Neural progenitor cell (in vitro differentiated cells): ENCODE data around the gene C1orf21. TPM values are rescaled to one million over a fixed set of nuclear protein-coding genes. Genes with fewer than 3 reads are reported as not detected.

Source experiments
- DNase-seq: peaks from one replicate; pipeline ENCODE4 v3.0.0-alpha.2; 2016; ENCODE audit warnings: low spot score
- H2AFZ ChIP-seq: fragments of 200-600 bp; sonication (generic); replicated peaks from 2 replicates; pipeline ENCODE4 v1.6.1; 2016; ENCODE audit warnings: antibody characterized with exemption
- H3F3A ChIP-seq: fragments of 200-600 bp; sonication (generic); 2 replicates; pipeline ENCODE4 v1.6.1; 2016; ENCODE audit warnings: antibody characterized with exemption, low read depth
- H3K27ac ChIP-seq: fragments of 200-600 bp; sonication (generic); 2 replicates; pipeline ENCODE4 v1.5.1; 2016; ENCODE audit warnings: mild to moderate bottlenecking
- H3K27me3 ChIP-seq: fragments of 200-600 bp; sonication (generic); 2 replicates; pipeline ENCODE4 v1.6.1; 2016; ENCODE audit warnings: mild to moderate bottlenecking, moderate library complexity
- H3K36me3 ChIP-seq: fragments of 200-600 bp; sonication (generic); 2 replicates; pipeline ENCODE4 v1.5.1; 2016
- H3K4me1 ChIP-seq: fragments of 200-600 bp; sonication (generic); 2 replicates; pipeline ENCODE4 v1.6.1; 2016; ENCODE audit warnings: mixed run types
- H3K4me2 ChIP-seq: fragments of 200-600 bp; sonication (generic); 2 replicates; pipeline ENCODE4 v1.6.1; 2016
- H3K4me3 ChIP-seq: fragments of 200-600 bp; sonication (generic); 2 replicates; pipeline ENCODE4 v1.5.1; 2016
- H3K79me2 ChIP-seq: fragments of 200-600 bp; sonication (generic); 2 replicates; pipeline ENCODE4 v1.6.1; 2016; ENCODE audit warnings: low read depth
- H3K9ac ChIP-seq: fragments of 200-600 bp; sonication (generic); 2 replicates; pipeline ENCODE4 v1.6.1; 2016
- H3K9me3 ChIP-seq: fragments of 200-600 bp; sonication (generic); 2 replicates; pipeline ENCODE4 v1.5.1; 2016; ENCODE audit warnings: low read depth
- H4K20me1 ChIP-seq: fragments of 200-600 bp; sonication (generic); 2 replicates; pipeline ENCODE4 v1.6.1; 2016; ENCODE audit warnings: low read depth
- H3K27ac Mint-ChIP-seq: 3 replicates; pipeline ENCODE4 v1.8.0; 2021; ENCODE audit warnings: mixed read lengths
- H3K27me3 Mint-ChIP-seq: 2 replicates; pipeline ENCODE4 v1.8.0; 2022; ENCODE audit warnings: low read depth, mild to moderate bottlenecking, inconsistent platforms, moderate library complexity, mixed read lengths; ENCODE audit not compliant: insufficient read depth
- H3K36me3 Mint-ChIP-seq: 3 replicates; pipeline ENCODE4 v1.8.0; 2021; ENCODE audit warnings: mixed read lengths
- H3K4me1 Mint-ChIP-seq: 3 replicates; pipeline ENCODE4 v1.8.0; 2021; ENCODE audit warnings: mixed read lengths
- H3K4me3 Mint-ChIP-seq: 3 replicates; pipeline ENCODE4 v1.8.0; 2021; ENCODE audit warnings: mild to moderate bottlenecking, moderate library complexity, mixed read lengths
- H3K9me3 Mint-ChIP-seq: 3 replicates; pipeline ENCODE4 v1.8.0; 2020; ENCODE audit warnings: mixed read lengths
- CTCF ChIP-seq: fragments of 200-600 bp; sonication (generic); IDR thresholded peaks from 2 replicates; pipeline ENCODE4 v1.5.1; 2017; ENCODE audit warnings: antibody characterized with exemption, mild to moderate bottlenecking
- EZH2 ChIP-seq: fragments of 200-600 bp; sonication (generic); IDR thresholded peaks from 2 replicates; pipeline ENCODE4 v1.6.1; 2017; ENCODE audit warnings: antibody characterized with exemption, mild to moderate bottlenecking, moderate library complexity
- EZH2phosphoT487 ChIP-seq: fragments of 200-600 bp; sonication (generic); IDR thresholded peaks from 2 replicates; pipeline ENCODE4 v1.6.1; 2017; ENCODE audit warnings: antibody characterized with exemption
- total RNA-seq: library from RNA; depleted of rRNA; stranded (reverse); fragments of >200 nt; gene quantifications from 2 replicates; pipeline ENCODE4 v1.2.3, GENCODE V29; 2015; ENCODE audit warnings: low replicate concordance

Gene C1orf21
- total RNA-seq, 1 donor from 2014 or later: 117 TPM

DNA sequence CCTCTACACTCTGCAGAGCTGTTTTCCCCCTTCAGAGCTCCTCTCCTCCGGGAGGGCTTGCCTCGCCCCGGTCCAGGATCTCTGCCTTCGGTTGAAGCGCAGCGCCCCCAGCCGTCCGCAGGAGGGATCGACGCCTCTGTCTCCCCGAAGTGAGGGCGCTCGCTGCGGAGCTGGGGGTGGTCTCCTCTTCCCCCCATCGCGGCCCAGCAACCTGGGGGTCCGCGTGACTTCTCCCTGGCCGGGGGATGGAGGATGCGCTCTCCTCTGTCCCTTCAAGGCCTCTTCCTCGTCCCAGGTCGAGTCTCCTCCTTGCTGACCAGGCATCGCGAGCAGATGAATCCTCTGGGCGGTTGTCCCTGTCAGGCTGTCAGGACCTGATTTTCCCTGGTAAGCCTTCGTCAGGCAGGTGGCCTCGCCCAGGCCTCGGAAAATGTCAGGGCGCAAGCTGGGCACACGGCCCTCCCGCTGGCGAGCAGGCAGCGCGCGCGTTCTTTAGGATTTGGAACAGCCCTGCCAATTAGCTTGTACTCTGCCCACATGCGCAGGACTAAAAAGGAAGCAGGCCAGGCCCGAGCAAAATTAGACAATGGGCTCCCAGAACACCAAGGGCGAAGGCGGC, 277.3 kb downstream of the C1orf21 start:
- no peaks in the 10 kb centered on the region for H3K9me3 Mint-ChIP-seq
- Histone ChIP-seq H3K4me3 (peak overlapping the region; percentile 6), H3K27ac (no peak overlapping the region), H3K27me3 (no peaks in the 10 kb centered on the region), H3K4me2 (peak overlapping the region; percentile 51), H3K4me1 (peaks cover 69% of the 10 kb centered on the region), H2AFZ (peak overlapping the region; percentile 63), H3K9me3 (no peaks in the 10 kb centered on the region), H3K9ac (no peak overlapping the region), H4K20me1 (no peaks in the 10 kb centered on the region), H3K79me2 (no peaks in the 10 kb centered on the region), H3K36me3 (no peaks in the 10 kb centered on the region), H3F3A (peaks cover 55% of the 10 kb centered on the region)
- H3K4me1 Mint-ChIP-seq: peaks cover 41% of the 10 kb centered on the region
- no peak overlapping the region for H3K27ac Mint-ChIP-seq
- TF ChIP-seq CTCF (peak; percentile 97), EZH2phosphoT487 (no peak), EZH2 (no peak)
- peaks cover 7% of the 10 kb centered on the region for H3K27me3 Mint-ChIP-seq
- DNase-seq: peak; percentile 94
- peak overlapping the region; percentile 69 for H3K4me3 Mint-ChIP-seq
- H3K36me3 Mint-ChIP-seq: no peaks in the 10 kb centered on the region

DNA sequence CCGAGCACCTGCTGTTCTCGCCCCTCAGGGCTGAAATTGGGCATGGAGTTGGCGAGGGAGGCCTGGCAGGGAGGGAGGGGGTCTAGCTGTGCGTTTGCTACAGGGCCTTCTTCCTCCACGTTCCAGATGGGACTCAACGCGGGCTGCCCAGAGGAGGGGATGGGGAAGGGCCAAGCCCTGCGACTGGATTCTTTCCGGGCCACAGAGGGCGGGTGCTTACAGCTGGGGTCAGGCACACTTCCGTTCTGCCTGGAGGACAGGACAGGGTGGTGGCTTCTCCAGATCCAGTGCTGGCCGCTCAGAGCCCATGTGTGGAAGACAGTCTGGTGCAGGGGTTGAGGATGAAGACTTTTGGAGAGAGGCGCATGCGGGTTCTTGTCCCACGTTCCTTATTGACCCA, 277.8 kb downstream of the C1orf21 start:
- Histone ChIP-seq H3F3A (peaks cover 55% of the 10 kb centered on the region), H3K4me1 (peaks cover 73% of the 10 kb centered on the region), H3K27me3 (no peaks in the 10 kb centered on the region), H3K4me2 (no peak overlapping the region), H3K79me2 (no peaks in the 10 kb centered on the region), H3K27ac (no peak overlapping the region), H2AFZ (peak overlapping the region; percentile 63), H3K9ac (no peak overlapping the region), H3K4me3 (no peak overlapping the region), H3K9me3 (no peaks in the 10 kb centered on the region), H4K20me1 (no peaks in the 10 kb centered on the region), H3K36me3 (no peaks in the 10 kb centered on the region)
- H3K4me1 Mint-ChIP-seq: peaks cover 44% of the 10 kb centered on the region
- H3K27ac Mint-ChIP-seq: no peak overlapping the region
- peaks cover 7% of the 10 kb centered on the region for H3K27me3 Mint-ChIP-seq
- H3K9me3 Mint-ChIP-seq: no peaks in the 10 kb centered on the region
- DNase-seq: no peak
- no peak overlapping the region for H3K4me3 Mint-ChIP-seq
- no peaks in the 10 kb centered on the region for H3K36me3 Mint-ChIP-seq
- TF ChIP-seq CTCF (no peak), EZH2phosphoT487 (no peak), EZH2 (no peak)

DNA sequence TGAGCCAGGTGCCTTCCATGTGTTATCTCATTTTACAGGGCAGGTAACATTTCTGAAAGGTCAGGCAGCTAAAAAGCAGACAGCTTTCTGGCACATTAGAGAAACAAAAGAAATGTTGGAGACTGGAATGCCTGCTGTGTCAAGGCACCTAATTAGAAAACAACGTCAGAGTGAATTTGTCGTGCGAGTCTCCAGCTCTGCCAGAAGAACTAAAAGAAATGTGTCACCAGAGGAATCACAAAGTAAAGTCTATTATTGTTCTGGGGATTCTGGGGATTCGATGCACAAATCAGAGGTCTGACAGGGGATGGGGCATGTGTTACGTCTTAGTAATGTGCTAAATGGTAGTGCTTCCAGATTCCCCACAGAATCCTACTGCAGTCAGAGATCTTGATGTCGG, 278.5 kb downstream of the C1orf21 start:
- H3K36me3 ChIP-seq: no peaks in the 10 kb centered on the region
- peaks cover 70% of the 10 kb centered on the region for H3K4me1 ChIP-seq
- H3K36me3 Mint-ChIP-seq: no peaks in the 10 kb centered on the region
- no peak overlapping the region for H2AFZ ChIP-seq
- H3K27ac ChIP-seq: no peak overlapping the region
- H3F3A ChIP-seq: peaks cover 54% of the 10 kb centered on the region
- peak overlapping the region; percentile 7 for H3K4me2 ChIP-seq
- H3K4me3 Mint-ChIP-seq: no peak overlapping the region
- peak; percentile 34 for DNase-seq
- H3K4me1 Mint-ChIP-seq: peaks cover 45% of the 10 kb centered on the region
- peaks cover 7% of the 10 kb centered on the region for H3K27me3 Mint-ChIP-seq
- no peaks in the 10 kb centered on the region for H3K9me3 ChIP-seq
- H4K20me1 ChIP-seq: no peaks in the 10 kb centered on the region
- no peaks in the 10 kb centered on the region for H3K9me3 Mint-ChIP-seq
- TF ChIP-seq EZH2phosphoT487: no peak
- no peak for TF ChIP-seq CTCF
- no peak for TF ChIP-seq EZH2
- H3K9ac ChIP-seq: no peak overlapping the region
- no peaks in the 10 kb centered on the region for H3K27me3 ChIP-seq
- no peak overlapping the region for H3K4me3 ChIP-seq
- H3K79me2 ChIP-seq: no peaks in the 10 kb centered on the region
- H3K27ac Mint-ChIP-seq: no peak overlapping the region
